HG03457 (cell line): ENCODE data around the gene KCNK18.
A peak's percentile ranks its signal among the peaks of the same experiment; 100 is the strongest.
"Not testable (repeated sequence)": the region's sequence is repeated elsewhere in the genome, so short reads cannot be mapped to it uniquely, and the experiment has no call there.

ENCODE experiments used
- ATAC-seq: cut with Tn5 transposase; IDR thresholded peaks from one replicate; pipeline ENCODE4 v1.9.1; 2021; ENCODE audit warnings: moderate number of reproducible peaks; ENCODE audit not compliant: unreplicated experiment

The KCNK18 gene

DNA sequence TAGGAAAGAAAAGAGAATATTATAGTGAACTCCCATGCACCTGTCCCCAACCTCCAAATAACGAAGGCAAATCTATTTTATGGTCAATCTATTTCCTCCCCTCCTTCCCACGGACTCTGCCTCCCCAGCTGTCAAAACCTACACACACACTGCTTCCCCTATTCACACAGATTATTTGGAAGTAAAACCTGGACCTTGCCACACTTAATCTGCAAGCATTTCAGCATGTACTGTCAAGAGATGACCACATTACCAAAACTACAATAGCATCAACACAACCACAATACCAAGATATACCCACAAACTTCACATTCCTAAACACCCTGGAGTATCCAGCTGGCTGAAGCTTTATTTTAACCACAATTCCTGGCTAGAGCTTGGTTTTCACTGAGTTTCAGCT, 27.8 kb upstream of the KCNK18 start:
- ATAC-seq = no peak

- no peak for ATAC-seq
These were observed 27.0 kb upstream of the KCNK18 start for GRCh38 chr10:117170244-117170643.

- peak; percentile 73 for ATAC-seq
These were observed 22.7 kb upstream of the KCNK18 start for GRCh38 chr10:117174439-117175214.

DNA sequence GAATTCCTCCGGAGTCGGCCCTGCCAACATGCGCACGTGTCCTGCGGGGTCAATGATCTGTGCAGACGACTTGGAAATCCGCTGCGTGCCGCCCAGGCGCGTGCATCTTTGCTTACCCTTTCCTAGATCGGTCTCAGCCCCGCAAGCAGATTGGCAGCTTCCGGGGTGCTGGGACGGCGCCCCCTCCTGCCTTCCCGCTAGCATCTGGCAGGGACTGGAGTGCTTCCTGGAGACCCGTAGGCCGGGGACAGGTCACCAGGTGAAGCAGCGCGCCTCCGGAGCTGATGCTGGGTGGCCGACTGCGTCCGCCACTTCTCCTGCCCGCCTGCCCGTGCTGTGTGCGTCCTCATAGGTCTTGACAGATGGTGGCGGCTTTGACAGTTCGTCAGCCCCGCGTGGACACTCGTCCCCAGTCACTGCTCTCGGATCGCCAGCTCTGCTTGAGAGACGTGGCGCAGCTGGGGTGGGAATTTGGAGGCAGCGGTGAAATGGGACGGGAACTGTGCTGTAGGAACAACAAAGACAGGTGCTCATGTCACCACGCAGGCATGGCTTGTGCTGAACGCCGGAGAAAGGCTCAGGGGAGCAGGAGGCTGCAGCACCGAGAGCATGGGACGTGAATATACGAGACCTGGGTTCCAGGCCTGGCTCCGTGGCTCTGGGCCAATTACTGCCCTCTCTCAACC, 21.9 kb upstream of the KCNK18 start:
- peak; percentile 38 for ATAC-seq

- peak; percentile 39 for ATAC-seq
These were observed 21.3 kb upstream of the KCNK18 start for GRCh38 chr10:117175901-117176534.

- ATAC-seq = no peak
These were observed 19.1 kb upstream of the KCNK18 start for GRCh38 chr10:117178190-117178589.

DNA sequence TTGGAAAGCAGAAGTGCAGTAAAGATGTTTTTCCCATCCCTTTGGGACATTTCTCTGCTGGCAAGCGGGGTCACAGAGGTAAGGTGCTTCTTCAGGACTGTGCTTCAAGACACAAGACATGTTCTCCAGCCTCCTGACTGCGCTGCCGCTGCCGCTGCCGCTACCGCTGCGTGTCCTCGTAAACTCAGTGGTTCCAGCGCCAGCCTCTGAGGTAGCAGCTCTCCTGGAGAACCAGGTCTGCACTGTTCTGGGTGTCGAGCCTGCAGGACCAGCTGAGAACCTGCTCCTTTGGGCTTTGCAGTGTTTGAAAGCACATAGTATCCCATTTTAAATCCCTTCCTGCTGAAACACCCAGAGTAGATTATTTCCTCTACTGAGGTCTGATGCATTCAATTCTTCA, 13.0 kb upstream of the KCNK18 start:
- no peak for ATAC-seq

DNA sequence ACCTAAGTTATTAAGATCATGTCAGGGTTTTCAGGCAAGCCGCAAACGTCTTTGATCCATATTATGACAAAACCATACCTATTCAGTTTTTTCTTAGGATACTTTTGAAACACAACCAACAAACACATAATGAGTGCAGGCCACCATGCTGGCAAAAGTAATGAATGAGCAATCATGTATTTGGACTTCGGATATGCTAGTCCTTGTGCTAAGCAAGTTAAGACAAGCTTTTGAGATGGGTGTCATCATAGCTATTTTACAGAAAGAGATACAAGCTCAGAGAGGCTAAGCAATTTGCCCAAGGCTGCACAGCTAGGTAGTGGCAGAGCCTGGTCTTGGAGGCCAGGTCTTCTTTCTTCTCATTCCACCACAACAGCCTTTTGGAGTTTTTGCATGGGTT, 12.5 kb upstream of the KCNK18 start:
- ATAC-seq = no peak

GRCh38 chr10:117185817-117186216, 11.5 kb upstream of the KCNK18 start:
- ATAC-seq = not testable (repeated sequence)

DNA sequence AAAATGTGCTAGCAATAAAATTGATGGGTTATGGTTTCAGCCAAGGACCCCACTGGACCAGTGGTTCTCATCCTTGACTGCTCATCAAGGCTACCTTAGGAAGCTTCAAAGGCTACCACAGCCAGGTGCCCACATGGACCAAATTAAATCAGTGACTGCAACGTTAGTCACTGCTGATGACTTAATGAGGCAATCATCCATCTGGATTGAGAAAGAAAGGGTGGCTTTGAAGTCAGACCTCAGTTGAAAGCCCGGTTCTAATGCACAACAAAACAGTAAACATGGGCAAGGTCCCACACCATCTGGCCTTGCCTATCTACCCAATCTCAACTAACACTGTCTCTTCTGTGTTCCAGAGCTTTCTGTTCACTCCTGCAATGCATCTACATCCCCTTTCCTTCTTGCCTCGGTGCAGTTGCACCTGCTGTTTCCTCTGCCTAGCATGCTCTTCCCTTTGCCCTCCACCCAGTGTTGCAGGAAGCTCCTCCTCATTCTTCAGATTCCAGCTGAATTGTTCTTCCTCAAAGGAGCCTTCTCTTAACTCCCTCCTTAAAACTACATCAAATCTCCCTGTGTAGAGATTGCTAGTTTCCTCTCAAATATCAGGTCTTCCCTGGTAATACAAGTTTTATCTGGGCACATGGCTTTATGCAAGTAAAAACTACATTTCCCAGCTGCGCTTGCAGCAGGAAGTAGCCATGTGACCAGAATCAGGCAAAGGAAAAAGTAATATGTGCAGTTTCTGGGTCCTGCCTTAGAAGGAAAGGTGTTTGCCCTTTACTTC, 10.3 kb upstream of the KCNK18 start:
- no peak for ATAC-seq

GRCh38 chr10:117188371-117188770, 8.9 kb upstream of the KCNK18 start:
- ATAC-seq = no peak

DNA sequence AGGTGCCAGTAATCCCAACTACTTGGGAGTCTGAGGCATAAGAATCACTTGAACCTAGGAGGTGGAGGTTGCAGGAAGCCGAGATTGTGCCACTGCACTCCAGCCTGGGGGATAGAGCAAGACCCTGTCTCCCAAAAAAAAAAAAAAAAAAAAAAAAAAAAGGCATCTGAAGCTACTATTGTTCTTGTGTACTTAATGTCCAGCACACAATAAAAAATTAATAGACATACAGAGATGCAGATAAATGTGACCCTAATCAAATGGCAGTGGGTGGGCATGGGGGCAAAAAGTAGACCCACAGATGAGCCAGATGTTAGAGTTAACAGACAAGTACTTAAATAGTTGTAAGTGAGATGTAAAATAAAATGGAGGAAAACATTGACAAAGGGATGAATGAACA, 7.7 kb upstream of the KCNK18 start:
- no peak for ATAC-seq

GRCh38 chr10:117198088-117198487, 799 bp downstream of the KCNK18 start:
- ATAC-seq = no peak

DNA sequence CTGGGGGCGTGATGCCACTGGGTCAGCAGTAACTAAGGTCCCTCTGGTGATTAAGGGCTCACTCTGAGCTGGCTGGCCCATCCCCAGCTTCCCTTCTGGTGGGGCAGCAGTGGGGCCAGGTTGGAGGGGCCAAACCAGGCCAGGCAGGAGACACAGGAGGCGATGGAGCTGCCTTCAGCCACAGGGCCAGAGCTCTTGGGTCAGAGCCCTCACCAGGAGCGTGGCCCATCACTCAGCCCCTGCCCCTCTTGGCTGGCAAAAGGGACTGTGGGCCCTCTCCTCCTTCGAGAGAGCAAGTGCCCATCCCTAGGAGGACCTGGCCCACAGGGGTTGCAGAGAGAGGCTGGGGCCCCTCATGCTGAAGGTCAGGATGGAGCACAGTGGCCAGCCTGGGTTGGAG, 4.5 kb downstream of the KCNK18 start:
- no peak for ATAC-seq

GRCh38 chr10:117204316-117204715, 7.0 kb downstream of the KCNK18 start:
- no peak for ATAC-seq

DNA sequence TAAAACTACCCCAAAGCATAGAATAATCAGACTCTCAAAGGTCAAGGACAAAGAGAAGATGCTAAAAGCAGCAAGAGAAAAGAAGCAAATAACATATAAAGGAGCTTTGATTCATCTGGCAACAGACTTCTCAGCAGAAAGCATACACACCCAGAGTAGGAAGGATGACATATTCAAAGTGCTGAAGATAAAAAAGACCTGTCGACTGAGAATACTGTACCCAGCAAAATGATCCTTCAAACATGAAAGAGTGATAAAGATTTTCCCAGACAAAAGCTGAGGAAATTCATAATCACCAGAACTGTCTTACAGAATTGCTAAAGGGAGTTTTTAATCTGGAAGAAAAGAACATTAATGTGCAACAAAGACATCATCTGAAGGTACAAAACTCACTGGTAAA, 14.9 kb downstream of the KCNK18 start:
- no peak for ATAC-seq

- no peak for ATAC-seq
These were observed 17.1 kb downstream of the KCNK18 start for GRCh38 chr10:117214401-117214800.

DNA sequence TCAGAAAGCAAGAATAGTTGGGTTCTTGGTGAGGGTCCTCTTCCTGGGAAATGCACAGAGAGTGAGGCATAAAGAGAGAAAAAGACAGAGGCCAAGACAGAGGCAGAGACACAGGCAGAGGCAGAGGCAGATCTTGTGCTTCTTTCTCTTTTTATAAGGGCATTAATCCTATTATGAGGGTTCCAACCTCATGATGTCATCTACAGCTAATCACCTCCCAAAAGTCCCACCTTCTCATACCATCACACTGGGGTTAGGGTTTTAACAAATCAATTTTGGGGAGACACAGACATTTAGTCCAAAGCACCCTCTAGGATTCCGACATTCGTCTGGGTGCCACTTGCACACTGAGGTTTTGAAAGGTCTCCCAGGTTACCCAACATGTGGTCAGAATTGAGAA, 17.8 kb downstream of the KCNK18 start:
- no peak for ATAC-seq

- no peak for ATAC-seq
These were observed 18.7 kb downstream of the KCNK18 start for GRCh38 chr10:117216028-117216427.

DNA sequence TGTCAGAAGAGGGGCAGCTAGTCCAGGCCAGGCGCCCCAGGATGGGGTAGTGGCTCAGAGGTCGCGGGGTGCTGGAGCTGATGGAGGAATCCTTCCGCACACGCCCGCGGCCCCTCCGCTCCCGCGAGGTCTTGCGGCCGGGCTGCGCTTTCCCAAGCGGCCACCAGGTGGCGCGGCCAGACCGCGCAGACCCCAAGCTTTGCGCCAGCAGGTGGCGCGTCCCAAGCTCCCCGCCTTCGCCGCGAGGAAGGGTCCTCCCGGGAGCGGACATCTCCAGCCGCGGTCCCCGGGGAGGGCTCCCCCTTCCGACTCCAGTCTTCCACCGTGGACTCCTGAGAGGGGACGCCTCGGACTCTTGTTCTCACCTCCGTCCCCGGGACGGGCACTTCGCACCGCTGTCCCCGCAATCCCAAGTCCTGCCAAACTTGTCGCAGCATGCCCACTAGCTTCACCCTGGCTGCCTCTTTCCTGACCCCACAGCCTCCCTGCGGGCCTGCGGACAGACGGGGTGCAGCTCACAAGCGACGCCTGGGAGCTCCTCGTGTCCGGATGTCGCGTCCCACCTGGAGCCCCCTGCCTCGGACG, 19.4 kb downstream of the KCNK18 start:
- no peak for ATAC-seq

DNA sequence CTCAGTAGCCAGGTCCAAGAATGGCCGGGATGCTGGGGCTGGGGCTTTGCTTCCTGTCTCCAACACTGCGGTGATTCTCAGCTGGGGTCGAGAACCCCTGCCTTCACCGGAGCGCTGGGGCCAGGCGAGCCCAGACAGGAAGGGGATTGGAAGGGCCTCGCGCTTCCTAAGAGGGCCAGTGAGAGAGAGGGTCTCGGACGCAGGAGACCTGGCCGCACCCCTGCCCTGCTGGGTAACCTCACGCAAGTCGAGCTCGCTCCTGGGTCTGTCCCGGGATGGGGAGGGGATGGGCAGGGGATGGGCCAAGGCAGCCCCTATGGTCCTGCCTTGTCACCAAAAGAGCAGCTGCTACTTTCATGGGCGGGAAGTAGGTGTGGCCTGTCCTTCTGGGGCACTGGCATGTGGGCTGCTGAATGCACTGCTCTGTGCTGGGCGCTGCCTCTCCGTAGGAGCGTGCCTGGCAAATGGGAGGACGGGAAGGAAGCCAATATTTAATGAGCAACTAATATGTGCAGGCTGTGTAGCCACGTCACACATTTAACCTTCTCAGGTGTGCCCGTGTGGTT, 20.0 kb downstream of the KCNK18 start:
- ATAC-seq = peak; percentile 56
